Activated T-cell treated with anti-CD3 and anti-CD28 coated beads for 1 hour (primary cell): ENCODE results near the gene ASTL.

ENCODE experiments used
- DNase-seq: peaks from one replicate; pipeline ENCODE4 v3.0.0-alpha.2; 2020; ENCODE audit warnings: low read depth

ASTL gene

DNA sequence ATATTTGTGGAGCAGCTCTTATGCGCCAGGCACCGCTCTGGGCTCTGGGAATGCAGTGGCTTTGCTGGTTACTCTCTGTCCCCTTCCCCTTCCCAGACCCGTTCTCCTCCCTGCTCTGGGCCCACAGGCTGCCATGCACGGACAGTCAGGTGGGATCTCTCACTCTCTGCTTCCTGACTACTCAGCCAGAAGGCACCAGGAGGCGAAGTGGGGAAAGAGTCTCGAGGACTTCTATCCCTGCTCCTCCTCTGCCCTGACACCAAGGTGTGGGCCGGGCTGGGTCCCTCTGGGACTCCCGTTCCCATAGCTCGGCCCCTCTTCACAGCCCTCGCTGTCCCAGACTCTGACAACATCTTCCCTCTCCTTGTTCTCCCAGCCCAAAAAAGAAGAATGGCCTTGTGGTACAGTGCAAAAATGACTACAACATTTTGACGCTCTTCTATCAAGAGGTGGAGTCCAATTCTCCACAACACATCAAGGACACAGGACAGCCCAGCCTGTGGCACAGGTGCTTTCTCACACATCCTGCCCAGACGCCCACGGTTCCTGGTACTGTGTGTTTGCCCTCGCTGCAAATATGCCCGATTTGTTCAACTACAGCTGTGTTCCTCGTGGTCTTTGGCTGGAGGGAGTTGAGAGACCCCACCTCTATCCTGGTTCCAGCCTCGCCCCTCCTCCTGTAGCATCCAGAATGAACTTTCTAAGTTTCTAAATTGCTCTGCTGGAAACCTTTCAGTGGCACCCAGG lies 21.0 kb upstream of the ASTL start:
- DNase-seq: no peak

DNA sequence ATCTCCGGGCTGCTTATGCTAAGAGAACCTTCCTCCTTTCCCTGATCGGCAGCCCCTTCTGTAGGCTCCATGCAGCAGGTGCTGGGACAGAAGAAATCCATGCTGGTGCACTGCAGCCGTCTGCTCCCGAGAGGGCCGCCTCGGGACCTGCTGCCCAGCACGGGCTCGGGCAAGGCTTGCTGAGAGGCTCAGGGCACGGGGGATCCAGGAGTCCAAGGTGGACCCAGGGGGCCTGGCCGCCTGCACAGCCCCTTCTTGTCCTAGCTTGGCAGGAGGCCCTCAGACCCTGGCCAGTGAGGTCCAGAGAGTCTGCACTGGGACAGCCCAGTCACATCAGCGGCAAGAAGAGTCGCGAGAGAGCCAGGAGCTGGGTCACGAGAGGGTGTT lies 20.2 kb upstream of the ASTL start:
- no peak for DNase-seq

- DNase-seq: peak; percentile 74
Measured at GRCh38 chr2:96157649-96158553, 19.6 kb upstream of the ASTL start.

DNA sequence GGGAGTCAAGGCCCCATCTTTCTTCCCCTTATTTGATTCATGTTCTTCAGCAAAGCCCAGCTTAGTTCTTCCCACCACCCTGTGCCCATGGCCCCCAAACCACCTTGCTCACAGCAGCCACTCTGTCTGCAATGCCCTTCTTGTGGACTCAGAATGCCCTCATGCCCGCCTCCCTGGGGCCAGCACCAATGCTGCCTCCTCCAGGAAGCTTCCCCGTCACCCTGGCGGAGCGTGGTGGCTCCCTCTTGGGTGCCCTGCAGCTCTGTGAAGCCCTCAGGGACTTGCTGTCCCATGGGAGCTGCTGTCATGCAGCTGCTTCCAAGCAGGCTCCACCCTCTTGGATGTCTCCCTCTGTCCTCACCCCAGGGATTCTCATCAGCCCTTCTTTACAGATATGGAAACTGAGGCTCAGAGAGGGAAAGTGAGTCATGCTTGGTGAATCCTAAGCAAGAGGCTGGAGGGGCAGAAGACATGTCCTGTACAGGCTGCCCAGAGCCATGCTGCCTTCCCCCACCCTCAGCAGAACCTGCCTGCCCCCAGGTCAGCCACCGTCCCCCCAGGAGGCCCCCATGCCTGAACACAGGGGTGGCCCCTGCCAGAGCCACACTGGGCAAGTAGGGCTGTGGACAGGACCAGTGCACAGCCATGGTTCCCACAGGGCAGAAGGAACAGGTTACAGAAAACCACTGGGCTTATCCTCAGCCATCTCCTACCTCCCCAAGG lies 18.8 kb upstream of the ASTL start:
- no peak for DNase-seq

DNA sequence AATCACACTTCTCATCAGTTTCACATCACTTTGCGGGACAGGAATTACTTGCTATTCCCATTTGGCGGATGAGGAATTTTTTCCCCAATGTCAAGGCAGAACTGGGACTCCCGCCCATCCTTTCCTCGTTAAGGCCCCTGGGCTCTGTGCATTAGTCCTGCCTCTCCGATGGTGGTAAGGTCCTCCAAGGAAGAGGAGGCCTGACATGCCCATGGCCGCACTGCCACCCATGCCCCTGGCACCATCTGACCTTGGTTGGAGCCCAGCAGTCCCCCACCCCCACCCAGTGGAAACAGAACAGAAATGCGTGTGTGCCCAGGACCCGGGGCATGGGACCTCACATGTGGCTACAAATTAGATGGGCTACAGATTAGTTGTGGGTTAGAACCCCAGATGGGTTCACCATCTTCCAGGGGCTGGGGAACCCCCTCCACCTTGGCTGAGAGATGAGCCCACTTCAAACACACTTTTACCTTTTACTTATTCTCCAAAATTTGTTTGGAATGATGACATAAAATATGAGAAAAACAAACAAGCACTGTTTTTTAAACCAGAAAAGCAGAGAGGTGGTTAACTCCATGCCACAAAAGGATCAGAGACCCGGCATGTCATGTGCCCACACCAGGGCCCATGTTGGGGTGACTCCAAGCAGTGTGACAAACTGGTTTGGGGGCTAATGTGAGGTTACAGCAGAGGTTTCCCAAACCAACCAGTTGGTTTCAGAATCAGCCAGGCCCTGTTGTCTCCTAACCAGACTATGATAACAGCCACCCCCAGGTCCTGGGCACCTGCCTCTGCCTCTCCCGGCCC lies 17.9 kb upstream of the ASTL start:
- no peak for DNase-seq

GRCh38 chr2:96154506-96155380 lies 16.4 kb upstream of the ASTL start:
- DNase-seq: no peak

- no peak for DNase-seq
Measured at GRCh38 chr2:96153991-96154431, 15.7 kb upstream of the ASTL start.

DNA sequence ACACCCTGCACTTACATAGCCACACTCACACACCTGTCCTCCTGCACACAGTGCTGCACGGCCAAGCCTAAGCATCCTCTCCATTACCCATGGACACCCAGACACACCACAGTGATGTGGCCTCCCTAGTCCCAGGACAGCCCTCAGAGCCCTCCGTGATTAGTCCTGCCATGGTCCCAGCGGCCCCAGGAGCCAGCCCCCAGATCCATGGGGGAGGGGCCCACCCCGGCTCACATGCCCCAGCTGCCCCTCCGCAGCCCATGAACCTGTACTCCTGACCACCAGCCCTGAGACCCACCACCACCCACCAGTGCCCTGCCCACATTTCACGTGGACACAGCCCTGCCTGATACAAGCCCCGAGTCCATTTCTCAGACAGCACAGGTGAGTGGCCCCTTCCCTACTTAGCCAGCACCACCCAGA lies 15.0 kb upstream of the ASTL start:
- DNase-seq: no peak

- no peak for DNase-seq
Measured at GRCh38 chr2:96152304-96153161, 14.2 kb upstream of the ASTL start.

DNA sequence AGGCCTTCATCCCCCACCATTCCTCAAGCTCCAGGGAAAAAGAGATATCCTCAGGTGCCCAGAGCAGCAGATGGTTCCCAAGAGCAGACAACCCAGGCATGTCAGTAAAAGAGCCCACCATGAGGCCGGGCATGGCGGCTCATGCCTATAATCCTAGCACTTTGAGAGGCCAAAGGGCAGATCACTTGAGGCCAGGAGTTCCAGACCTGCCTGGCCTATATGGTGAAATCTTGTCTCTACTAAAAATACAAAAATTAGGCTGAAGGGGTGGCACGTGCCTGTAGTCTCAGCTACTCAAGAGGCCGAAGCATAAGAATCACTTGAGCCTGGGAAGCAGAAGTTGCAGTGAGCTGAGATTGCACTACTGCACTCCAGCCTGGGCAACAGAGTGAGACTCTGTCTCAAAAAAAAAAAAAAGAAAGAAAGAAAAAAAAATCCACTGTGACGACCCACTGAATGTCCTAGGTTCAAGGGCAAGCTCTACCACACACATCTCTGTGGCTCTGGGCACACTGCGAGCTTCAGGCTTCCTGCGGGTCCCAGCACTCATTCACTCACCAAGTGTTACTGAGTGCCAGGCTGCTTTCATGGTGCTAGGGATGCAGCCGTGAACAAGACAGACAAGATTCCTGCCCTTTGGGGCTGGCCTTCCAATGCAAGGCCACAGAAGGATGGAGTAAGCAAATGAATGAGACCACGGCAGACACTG lies 13.4 kb upstream of the ASTL start:
- DNase-seq: no peak

DNA sequence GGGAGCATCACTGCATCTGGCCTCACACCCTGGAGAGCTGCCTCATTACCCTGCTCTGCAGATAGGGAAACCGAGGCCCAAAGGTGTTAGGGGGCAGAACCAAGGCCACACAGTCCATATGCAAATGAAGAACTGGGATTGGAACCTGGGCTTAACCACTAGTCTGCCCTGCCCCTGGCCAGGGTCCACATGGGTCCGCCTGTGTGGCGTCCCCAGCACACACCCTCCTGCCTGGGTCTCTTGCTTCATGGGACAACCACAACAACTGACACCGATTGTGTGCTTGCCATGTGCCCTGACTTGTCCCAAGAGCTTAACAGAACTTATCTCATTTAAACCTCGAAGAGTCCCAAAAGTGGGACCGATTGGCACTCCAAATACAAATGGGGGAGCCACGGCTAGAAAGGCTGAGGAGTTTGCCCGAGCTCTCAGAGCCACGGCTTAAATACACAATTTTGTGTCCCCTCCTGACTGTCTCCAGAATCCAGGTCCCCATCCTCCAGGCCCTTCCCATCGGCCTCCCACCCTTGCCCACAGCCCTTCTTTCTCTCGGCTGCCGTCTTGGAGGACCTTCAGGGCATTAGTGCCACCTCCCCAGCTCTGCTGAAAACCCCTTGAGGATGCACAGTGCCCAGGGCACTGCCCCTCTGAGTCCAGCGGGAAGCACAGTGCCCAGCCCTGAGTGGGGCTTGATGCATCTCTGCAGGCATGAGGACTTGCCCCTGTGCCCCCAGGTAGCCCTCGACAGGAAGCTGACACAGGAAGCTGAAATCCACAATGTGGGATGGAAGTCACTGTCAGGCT lies 12.7 kb upstream of the ASTL start:
- DNase-seq: no peak

DNA sequence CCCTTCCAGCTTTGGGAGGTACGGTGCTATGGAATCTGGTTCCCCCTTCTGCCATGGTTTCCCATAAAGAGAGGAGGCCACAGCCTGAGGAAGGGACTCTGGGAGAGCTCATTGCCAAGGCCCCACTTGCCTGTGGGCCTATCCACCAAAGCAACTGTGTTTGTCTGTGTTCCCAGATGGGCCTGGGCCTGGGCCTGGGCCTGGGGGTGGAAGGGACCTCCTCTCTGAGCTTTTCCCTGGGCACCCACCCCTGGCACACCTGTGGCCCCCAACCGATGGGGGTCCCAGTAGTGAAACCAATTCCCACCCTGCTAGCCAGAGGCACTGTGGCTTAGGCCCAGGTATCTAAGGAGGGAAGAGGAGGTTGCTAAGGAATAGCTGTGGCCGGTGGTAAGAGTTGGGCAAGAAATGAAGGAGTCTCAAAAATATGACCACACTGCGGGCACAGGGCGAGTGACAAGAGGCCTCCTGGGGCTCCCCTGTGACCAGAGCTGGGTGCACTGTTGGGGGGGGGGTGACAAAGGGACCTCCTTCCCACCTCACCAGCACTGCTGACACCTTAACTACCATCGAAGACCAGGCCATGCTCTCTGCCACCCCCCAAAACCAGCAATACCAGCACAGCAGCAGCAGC lies 11.8 kb upstream of the ASTL start:
- no peak for DNase-seq

GRCh38 chr2:96148410-96149217 lies 10.3 kb upstream of the ASTL start:
- peak; percentile 87 for DNase-seq

GRCh38 chr2:96147593-96148201 lies 9.4 kb upstream of the ASTL start:
- no peak for DNase-seq

GRCh38 chr2:96146881-96147592 lies 8.7 kb upstream of the ASTL start:
- no peak for DNase-seq
